OCI-LY1 (cell line): Measurements from ENCODE around the gene KIR2DL3.
"Not testable (repeated sequence)": the region's sequence is repeated elsewhere in the genome, so short reads cannot be mapped to it uniquely, and the experiment has no call there.

Experiments used
- H2AFZ ChIP-seq: fragments of 200-600 bp; sonication (generic), shearing (Covaris generic); 2 replicates; pipeline ENCODE4 v1.6.0; 2014; ENCODE audit warnings: antibody characterized with exemption, mild to moderate bottlenecking, low read length
- H3F3A ChIP-seq: fragments of 200-600 bp; sonication (generic), shearing (Covaris generic); 2 replicates; pipeline ENCODE4 v1.6.0; 2014; ENCODE audit warnings: mild to moderate bottlenecking, antibody characterized with exemption, low read length, moderate library complexity; ENCODE audit not compliant: insufficient read depth
- H3K27ac ChIP-seq: fragments of 200-600 bp; sonication (generic); 2 replicates; pipeline ENCODE4 v1.5.1; 2014; ENCODE audit warnings: low read length, mixed run types, mild to moderate bottlenecking, low read depth; ENCODE audit not compliant: poor library complexity, severe bottlenecking
- H3K27me3 ChIP-seq: fragments of 200-600 bp; sonication (generic); 2 replicates; pipeline ENCODE4 v1.6.0; 2014; ENCODE audit warnings: antibody characterized with exemption, mild to moderate bottlenecking, low read length, moderate library complexity; ENCODE audit not compliant: insufficient read depth
- H3K36me3 ChIP-seq: fragments of 200-600 bp; sonication (generic); 2 replicates; pipeline ENCODE4 v1.6.1; 2014; ENCODE audit warnings: mild to moderate bottlenecking, antibody characterized with exemption, low read length, moderate library complexity, mixed read lengths; ENCODE audit not compliant: insufficient read depth
- H3K4me1 ChIP-seq: fragments of 200-600 bp; sonication (generic); 2 replicates; pipeline ENCODE4 v1.5.1; 2014; ENCODE audit warnings: mild to moderate bottlenecking, low read length, moderate library complexity; ENCODE audit not compliant: insufficient read depth, severe bottlenecking
- H3K4me2 ChIP-seq: fragments of 200-600 bp; sonication (generic), shearing (Covaris generic); 2 replicates; pipeline ENCODE4 v1.6.1; 2014; ENCODE audit warnings: low read length
- H3K4me3 ChIP-seq: fragments of 200-600 bp; sonication (generic); 2 replicates; pipeline ENCODE4 v1.5.1; 2014; ENCODE audit warnings: low read length, low read depth, mild to moderate bottlenecking, mixed read lengths; ENCODE audit not compliant: poor library complexity, severe bottlenecking
- H3K79me2 ChIP-seq: fragments of 200-600 bp; shearing (Covaris generic); 2 replicates; pipeline ENCODE4 v1.6.1; 2016; ENCODE audit warnings: mixed run types, low read length, mixed read lengths; ENCODE audit not compliant: insufficient read depth
- H3K9ac ChIP-seq: fragments of 200-600 bp; sonication (generic), shearing (Covaris generic); 2 replicates; pipeline ENCODE4 v1.6.1; 2014; ENCODE audit warnings: mild to moderate bottlenecking, low read length, mixed read lengths
- H3K9me2 ChIP-seq: fragments of 200-600 bp; sonication (generic), shearing (Covaris generic); 2 replicates; pipeline ENCODE4 v1.6.1; 2014; ENCODE audit warnings: low read depth, mild to moderate bottlenecking, low read length, mixed read lengths
- H3K9me3 ChIP-seq: fragments of 200-600 bp; shearing (Covaris generic); 2 replicates; pipeline ENCODE4 v1.6.1; 2014; ENCODE audit warnings: low read length, mixed read lengths
- H4K20me1 ChIP-seq: fragments of 200-600 bp; sonication (generic), shearing (Covaris generic); 2 replicates; pipeline ENCODE4 v1.6.0; 2016; ENCODE audit warnings: mild to moderate bottlenecking, low read length; ENCODE audit not compliant: insufficient read depth
- CTCF ChIP-seq: fragments of 200-600 bp; sonication (generic), shearing (Covaris generic); IDR thresholded peaks from 2 replicates; pipeline ENCODE4 v1.5.1; 2017; ENCODE audit warnings: mild to moderate bottlenecking, antibody characterized with exemption, low read length, moderate library complexity, mixed read lengths
- EZH2 ChIP-seq: fragments of 200-600 bp; sonication (generic), shearing (Covaris generic); IDR thresholded peaks from 2 replicates; pipeline ENCODE4 v1.8.0; 2017; ENCODE audit warnings: borderline replicate concordance, mixed run types, mild to moderate bottlenecking, antibody characterized with exemption, low read length, moderate library complexity, mixed read lengths

Gene KIR2DL3

GRCh38 chr19:54696117-54696548, 42.2 kb upstream of the KIR2DL3 start:
- Histone ChIP-seq H3F3A (no peaks in the 10 kb centered on the region), H3K79me2 (no peaks in the 10 kb centered on the region), H3K4me2 (no peak overlapping the region), H3K36me3 (no peaks in the 10 kb centered on the region), H3K9ac (no peak overlapping the region), H3K9me2 (no peaks in the 10 kb centered on the region), H4K20me1 (no peaks in the 10 kb centered on the region), H3K27ac (no peak overlapping the region), H3K4me3 (no peak overlapping the region), H2AFZ (no peak overlapping the region), H3K27me3 (no peaks in the 10 kb centered on the region), H3K9me3 (no peaks in the 10 kb centered on the region), H3K4me1 (no peaks in the 10 kb centered on the region)
- TF ChIP-seq EZH2 (no peak), CTCF (no peak)

GRCh38 chr19:54696766-54697165, 41.5 kb upstream of the KIR2DL3 start:
- Histone ChIP-seq H3K4me3 (no peak overlapping the region), H2AFZ (no peak overlapping the region), H3K79me2 (no peaks in the 10 kb centered on the region), H3K27me3 (no peaks in the 10 kb centered on the region), H4K20me1 (no peaks in the 10 kb centered on the region), H3K4me1 (no peaks in the 10 kb centered on the region), H3K9me3 (no peaks in the 10 kb centered on the region), H3K36me3 (no peaks in the 10 kb centered on the region), H3K4me2 (no peak overlapping the region), H3K9me2 (no peaks in the 10 kb centered on the region), H3F3A (no peaks in the 10 kb centered on the region), H3K27ac (no peak overlapping the region), H3K9ac (no peak overlapping the region)
- TF ChIP-seq CTCF (no peak), EZH2 (no peak)

- H3K36me3 ChIP-seq, H3K27ac ChIP-seq, H3F3A ChIP-seq, H3K4me3 ChIP-seq, H3K4me1 ChIP-seq, H4K20me1 ChIP-seq, H3K27me3 ChIP-seq, H3K9me2 ChIP-seq, H3K79me2 ChIP-seq, H2AFZ ChIP-seq, H3K4me2 ChIP-seq, H3K9me3 ChIP-seq, H3K9ac ChIP-seq: not testable (repeated sequence)
Measured at GRCh38 chr19:54697716-54698115, 40.6 kb upstream of the KIR2DL3 start.

GRCh38 chr19:54704928-54705327, 33.4 kb upstream of the KIR2DL3 start:
- Histone ChIP-seq H3K27ac (no peak overlapping the region), H4K20me1 (no peaks in the 10 kb centered on the region), H3K4me1 (no peaks in the 10 kb centered on the region), H3K9me3 (no peaks in the 10 kb centered on the region), H3F3A (no peaks in the 10 kb centered on the region), H3K36me3 (no peaks in the 10 kb centered on the region), H3K79me2 (no peaks in the 10 kb centered on the region), H3K27me3 (no peaks in the 10 kb centered on the region), H3K9ac (no peak overlapping the region), H3K4me3 (no peak overlapping the region), H3K4me2 (no peak overlapping the region), H3K9me2 (no peaks in the 10 kb centered on the region), H2AFZ (no peak overlapping the region)
- no peak for TF ChIP-seq CTCF
- no peak for TF ChIP-seq EZH2
